ENCODE results near the gene GABRQ. TPM values are rescaled to one million over a fixed set of nuclear protein-coding genes. Genes with fewer than 3 reads are reported as not detected.
"Not testable (repeated sequence)": the region's sequence is repeated elsewhere in the genome, so short reads cannot be mapped to it uniquely, and the experiment has no call there.

GABRQ gene
- total RNA-seq, 2 donors from 2014 or later, result 0.03 TPM; not detected in 1

DNA sequence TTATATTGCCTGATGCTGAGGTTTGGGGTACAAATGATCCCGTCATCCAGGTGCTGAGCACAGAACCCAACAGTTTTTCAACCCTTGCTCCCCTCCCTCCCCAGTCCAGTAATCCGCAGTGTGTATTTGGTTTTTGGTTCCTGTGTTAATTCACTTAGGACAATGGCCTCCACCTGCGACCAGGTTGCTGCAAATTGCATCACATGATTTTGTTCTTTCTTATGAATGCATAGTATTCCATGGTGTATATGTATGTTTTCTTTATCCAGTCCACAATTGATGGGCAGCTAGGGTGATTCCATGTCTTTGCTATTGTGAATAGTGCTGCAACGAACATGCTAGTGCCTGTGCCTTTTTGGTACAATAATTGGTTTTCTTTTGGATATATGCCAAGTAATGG, 25.4 kb downstream of the GABRQ start:
- TF ChIP-seq, protein P1, sequence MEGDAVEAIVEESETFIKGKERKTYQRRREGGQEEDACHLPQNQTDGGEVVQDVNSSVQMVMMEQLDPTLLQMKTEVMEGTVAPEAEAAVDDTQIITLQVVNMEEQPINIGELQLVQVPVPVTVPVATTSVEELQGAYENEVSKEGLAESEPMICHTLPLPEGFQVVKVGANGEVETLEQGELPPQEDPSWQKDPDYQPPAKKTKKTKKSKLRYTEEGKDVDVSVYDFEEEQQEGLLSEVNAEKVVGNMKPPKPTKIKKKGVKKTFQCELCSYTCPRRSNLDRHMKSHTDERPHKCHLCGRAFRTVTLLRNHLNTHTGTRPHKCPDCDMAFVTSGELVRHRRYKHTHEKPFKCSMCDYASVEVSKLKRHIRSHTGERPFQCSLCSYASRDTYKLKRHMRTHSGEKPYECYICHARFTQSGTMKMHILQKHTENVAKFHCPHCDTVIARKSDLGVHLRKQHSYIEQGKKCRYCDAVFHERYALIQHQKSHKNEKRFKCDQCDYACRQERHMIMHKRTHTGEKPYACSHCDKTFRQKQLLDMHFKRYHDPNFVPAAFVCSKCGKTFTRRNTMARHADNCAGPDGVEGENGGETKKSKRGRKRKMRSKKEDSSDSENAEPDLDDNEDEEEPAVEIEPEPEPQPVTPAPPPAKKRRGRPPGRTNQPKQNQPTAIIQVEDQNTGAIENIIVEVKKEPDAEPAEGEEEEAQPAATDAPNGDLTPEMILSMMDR (IDR thresholded peaks at IDR 0.05), result no peak
- Histone ChIP-seq H3K27me3 (no peaks in the 10 kb centered on the region), H3K36me3 (no peaks in the 10 kb centered on the region), H3K27ac (no peak overlapping the region), H3K9ac (ENCODE audit: low read depth in 2 of 2, low read length in 2 of 2) (no peak overlapping the region), H3K9me3 (no peaks in the 10 kb centered on the region), H3K4me1 (no peaks in the 10 kb centered on the region), H3K4me3 (no peak overlapping the region)
- DNase-seq, result no peak
- intact Hi-C loops (cut with DNase I), result no loop called here

DNA sequence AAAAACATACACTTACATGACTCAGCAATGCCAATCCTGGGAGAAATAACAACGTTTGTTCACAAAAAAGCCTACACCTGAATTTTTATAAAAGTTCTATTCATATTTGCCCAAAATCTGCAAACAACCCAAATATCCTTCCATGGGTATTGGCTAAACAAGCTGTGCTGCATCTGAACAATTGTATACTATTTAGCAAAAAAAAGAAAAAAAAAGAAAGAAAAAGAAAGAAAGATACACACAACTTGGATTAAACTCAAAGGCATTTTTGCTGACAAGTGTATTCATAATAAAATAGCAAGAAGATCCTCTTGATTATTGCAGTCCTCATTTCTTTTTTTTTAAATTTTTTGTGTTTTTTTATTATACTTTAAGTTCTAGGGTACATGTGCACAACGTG, 36.4 kb downstream of the GABRQ start:
- intact Hi-C loops (cut with DNase I), result no loop called here
- Histone ChIP-seq H3K4me1 (no peaks in the 10 kb centered on the region), H3K9me3 (no peaks in the 10 kb centered on the region), H3K4me3 (no peak overlapping the region), H3K27ac (no peak overlapping the region), H3K27me3 (no peaks in the 10 kb centered on the region), H3K36me3 (no peaks in the 10 kb centered on the region), H3K9ac (ENCODE audit: low read depth in 2 of 2, low read length in 2 of 2) (no peak overlapping the region)
- DNase-seq, result no peak
- TF ChIP-seq, protein P1 (IDR thresholded peaks at IDR 0.05), result no peak

DNA sequence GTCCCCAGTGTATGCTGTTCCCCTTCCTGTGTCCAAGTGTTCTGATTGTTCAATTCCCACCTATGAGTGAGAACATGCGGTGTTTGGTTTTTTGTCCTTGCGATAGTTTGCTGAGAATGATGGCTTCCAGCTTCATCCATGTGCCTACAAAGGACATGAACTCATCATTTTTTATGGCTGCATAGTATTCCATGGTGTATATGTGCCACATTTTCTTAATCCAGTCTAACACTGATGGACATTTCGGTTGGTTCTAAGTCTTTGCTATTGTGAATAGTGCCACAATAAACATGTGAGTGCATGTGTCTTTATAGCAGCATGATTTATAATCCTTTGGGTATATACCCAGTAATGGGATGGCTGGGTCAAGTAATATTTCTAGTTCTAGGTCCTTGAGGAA, 37.0 kb downstream of the GABRQ start:
- intact Hi-C loops (cut with DNase I); H3K9me3 ChIP-seq; H3K9ac ChIP-seq (ENCODE audit: low read depth in 2 of 2, low read length in 2 of 2); H3K36me3 ChIP-seq; H3K27me3 ChIP-seq; H3K4me3 ChIP-seq; DNase-seq; H3K4me1 ChIP-seq; H3K27ac ChIP-seq: not testable (repeated sequence)

DNA sequence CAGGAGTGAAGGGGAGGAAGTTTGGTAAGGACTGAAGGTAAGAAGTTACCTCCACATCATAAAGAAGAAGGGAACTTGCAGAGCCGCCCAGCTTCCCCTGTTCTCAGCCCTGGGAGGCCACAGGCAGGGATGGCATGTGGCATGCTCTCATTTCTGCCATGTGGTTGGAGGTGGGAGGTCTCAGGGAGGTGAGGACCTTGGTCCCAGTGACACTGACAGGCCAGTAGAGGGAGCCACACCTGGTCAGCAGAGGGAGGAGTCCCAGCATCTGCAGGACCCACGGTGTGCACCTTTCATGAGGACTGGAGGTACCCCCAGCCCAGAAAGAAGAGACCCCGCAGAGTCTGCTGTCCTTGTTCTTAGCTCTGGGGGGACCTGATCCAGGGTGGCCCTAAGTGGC, 43.3 kb downstream of the GABRQ start:
- H3K4me1 ChIP-seq; intact Hi-C loops (cut with DNase I); H3K27me3 ChIP-seq; H3K4me3 ChIP-seq; H3K36me3 ChIP-seq; DNase-seq; H3K9me3 ChIP-seq; H3K9ac ChIP-seq (ENCODE audit: low read depth in 2 of 2, low read length in 2 of 2); H3K27ac ChIP-seq: not testable (repeated sequence)

DNA sequence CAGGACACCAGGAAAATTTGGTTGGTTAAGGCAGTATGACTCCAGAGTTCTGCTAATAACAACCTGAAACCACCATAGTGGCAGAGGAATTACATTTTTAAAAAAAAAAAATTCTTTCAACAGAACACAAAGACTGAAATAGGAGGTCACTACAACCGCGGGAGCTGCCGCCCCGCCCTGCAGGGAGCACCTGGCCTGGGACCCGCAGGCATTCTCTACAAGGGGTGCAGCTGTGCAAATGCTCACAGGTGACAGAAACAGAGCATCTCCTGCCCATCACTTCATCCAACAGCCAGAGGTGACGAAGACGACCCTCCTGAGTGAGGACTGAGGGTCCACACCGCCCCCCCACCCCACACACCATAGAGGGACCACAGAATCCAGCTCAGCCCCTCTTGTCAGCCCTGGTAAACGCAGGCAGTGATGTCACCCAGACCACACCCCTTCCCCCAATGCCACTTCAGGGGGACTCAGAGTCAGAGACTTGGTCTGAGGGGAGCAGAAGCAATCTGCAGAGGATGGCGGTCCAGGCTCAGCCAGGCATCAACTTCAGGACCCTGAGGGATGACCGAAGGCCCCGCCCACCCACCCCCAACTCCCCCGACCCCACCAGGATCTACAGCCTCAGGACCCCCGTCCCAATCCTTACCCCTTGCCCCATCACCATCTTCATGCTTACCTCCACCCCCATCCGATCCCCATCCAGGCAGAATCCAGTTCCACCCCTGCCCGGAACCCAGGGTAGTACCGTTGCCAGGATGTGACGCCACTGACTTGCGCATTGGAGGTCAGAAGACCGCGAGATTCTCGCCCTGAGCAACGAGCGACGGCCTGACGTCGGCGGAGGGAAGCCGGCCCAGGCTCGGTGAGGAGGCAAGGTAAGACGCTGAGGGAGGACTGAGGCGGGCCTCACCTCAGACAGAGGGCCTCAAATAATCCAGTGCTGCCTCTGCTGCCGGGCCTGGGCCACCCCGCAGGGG, 60.5 kb downstream of the GABRQ start, which contains the start of gene MAGEA3:
MAGEA3 (plus strand) TSS at position 843 of the 980 bp plus-strand sequence. CDS start 2,039 bp downstream, outside the sequence.
- H3K27me3 ChIP-seq; DNase-seq; H3K9ac ChIP-seq (ENCODE audit: low read depth in 2 of 2, low read length in 2 of 2); H3K4me3 ChIP-seq; H3K36me3 ChIP-seq; H3K4me1 ChIP-seq; H3K27ac ChIP-seq; H3K9me3 ChIP-seq; intact Hi-C loops (cut with DNase I): not testable (repeated sequence)

DNA sequence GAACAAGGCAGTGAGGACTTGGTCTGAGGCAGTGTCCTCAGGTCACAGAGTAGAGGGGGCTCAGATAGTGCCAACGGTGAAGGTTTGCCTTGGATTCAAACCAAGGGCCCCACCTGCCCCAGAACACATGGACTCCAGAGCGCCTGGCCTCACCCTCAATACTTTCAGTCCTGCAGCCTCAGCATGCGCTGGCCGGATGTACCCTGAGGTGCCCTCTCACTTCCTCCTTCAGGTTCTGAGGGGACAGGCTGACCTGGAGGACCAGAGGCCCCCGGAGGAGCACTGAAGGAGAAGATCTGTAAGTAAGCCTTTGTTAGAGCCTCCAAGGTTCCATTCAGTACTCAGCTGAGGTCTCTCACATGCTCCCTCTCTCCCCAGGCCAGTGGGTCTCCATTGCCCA, 62.7 kb downstream of the GABRQ start:
- H3K4me1 ChIP-seq; H3K36me3 ChIP-seq; H3K27ac ChIP-seq; H3K4me3 ChIP-seq; H3K9ac ChIP-seq (ENCODE audit: low read depth in 2 of 2, low read length in 2 of 2); intact Hi-C loops (cut with DNase I); H3K27me3 ChIP-seq; H3K9me3 ChIP-seq: not testable (repeated sequence)
- DNase-seq, result peak; percentile 10

DNA sequence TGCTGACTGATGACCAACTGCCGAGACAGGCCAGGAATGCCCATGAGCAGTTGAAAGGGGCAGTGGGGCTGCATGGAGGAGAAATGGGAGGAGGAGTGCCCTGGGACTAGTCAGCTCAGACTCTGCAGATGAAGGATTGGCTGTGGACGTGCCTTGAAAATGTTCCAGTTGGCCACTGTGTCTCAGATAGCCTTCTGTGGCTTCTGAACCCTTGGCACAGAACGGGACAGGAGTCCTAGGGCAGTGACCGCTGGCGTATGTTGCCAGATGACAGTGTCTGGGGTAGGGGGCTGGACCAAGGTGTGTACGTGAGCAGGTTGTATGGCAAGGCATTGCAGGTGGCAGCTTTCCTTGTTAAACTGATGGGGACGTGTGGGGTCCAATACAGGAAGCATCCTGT, 68.8 kb downstream of the GABRQ start:
- H3K4me1 ChIP-seq; H3K27me3 ChIP-seq; intact Hi-C loops (cut with DNase I); H3K4me3 ChIP-seq; H3K27ac ChIP-seq; H3K36me3 ChIP-seq; DNase-seq; H3K9me3 ChIP-seq; H3K9ac ChIP-seq (ENCODE audit: low read depth in 2 of 2, low read length in 2 of 2): not testable (repeated sequence)

Other genes with a start within 250 kb of the GABRQ start
- gene GABRA3, start 186.6 kb upstream of the GABRQ start, total RNA-seq, result under 1 TPM in 1 of 2 donors, not detected in 1; 0.08 TPM
- gene MAGEA3, start 60.9 kb downstream of the GABRQ start, total RNA-seq, result under 1 TPM in 1 of 2 donors, not detected in 1; 0.40 TPM
- not detected for gene CSAG2, start 71.4 kb downstream of the GABRQ start, total RNA-seq
- gene MAGEA2B, start 76.7 kb downstream of the GABRQ start, total RNA-seq, result under 1 TPM in 1 of 2 donors, not detected in 1; 0.62 TPM
- not detected for gene CSAG1, start 95.8 kb downstream of the GABRQ start, total RNA-seq
- under 1 TPM in 1 of 2 donors, not detected in 1; 0.20 TPM for gene MAGEA12, start 95.9 kb downstream of the GABRQ start, total RNA-seq
- gene MAGEA2, start 115.9 kb downstream of the GABRQ start, total RNA-seq, result not detected
- not detected for gene CSAG3, start 121.3 kb downstream of the GABRQ start, total RNA-seq
- gene MAGEA6, start 131.8 kb downstream of the GABRQ start, total RNA-seq, result under 1 TPM in 1 of 2 donors, not detected in 1; 0.32 TPM
- 10 to 100 TPM; 19.0 to 20.4 TPM for gene CETN2, start 192.9 kb downstream of the GABRQ start, total RNA-seq
- 10 to 100 TPM; 25.3 to 28.8 TPM for gene NSDHL, start 193.2 kb downstream of the GABRQ start, total RNA-seq

Measured in colonic mucosa (tissue), 4 donors.